Measurements from ENCODE around the gene ATP12A.

ATP12A gene

GRCh38 chr13:24662195-24663088 is 17.8 kb upstream of the ATP12A start:
- Histone ChIP-seq H3K4me3 (ENCODE audit: low read length, poor library complexity, severe bottlenecking) (no peak overlapping the region), H3K79me2 (ENCODE audit: insufficient read depth, low read length) (no peaks in the 10 kb centered on the region), H3K9me2 (replicated peaks; ENCODE audit: low read depth, low read length) (no peaks in the 10 kb centered on the region), H4K20me1 (ENCODE audit: insufficient read depth, low read length, poor library complexity, severe bottlenecking) (no peaks in the 10 kb centered on the region), H3K36me3 (ENCODE audit: insufficient read depth, low read length) (no peaks in the 10 kb centered on the region), H2AFZ (ENCODE audit: low read length) (no peak overlapping the region; the same call in 1 of the 2 replicates), H3K9ac (ENCODE audit: low read depth, low read length, poor library complexity, severe bottlenecking) (no peak overlapping the region), H3K27me3 (ENCODE audit: insufficient read depth, low read length, poor library complexity, severe bottlenecking) (no peaks in the 10 kb centered on the region), H3K4me1 (ENCODE audit: insufficient read depth, low read length, poor library complexity, severe bottlenecking) (no peaks in the 10 kb centered on the region), H3K4me2 (ENCODE audit: low read depth, low read length, poor library complexity, severe bottlenecking) (no peak overlapping the region), H3F3A (ENCODE audit: low read depth) (no peaks in the 10 kb centered on the region), H3K9me3 (ENCODE audit: insufficient read depth, low read depth, low read length) (no peaks in the 10 kb centered on the region)
- TF ChIP-seq CTCF (conservative IDR thresholded peaks at IDR 0.05; ENCODE audit: low read length) = no peak
- no peak for TF ChIP-seq EZH2phosphoT487 (IDR thresholded peaks at IDR 0.05; ENCODE audit: borderline replicate concordance)

GRCh38 chr13:24663089-24663395 is 17.2 kb upstream of the ATP12A start:
- H3K79me2 ChIP-seq (ENCODE audit: insufficient read depth, low read length) = no peaks in the 10 kb centered on the region
- no peaks in the 10 kb centered on the region for H3F3A ChIP-seq (ENCODE audit: low read depth)
- no peaks in the 10 kb centered on the region for H3K27me3 ChIP-seq (ENCODE audit: insufficient read depth, low read length, poor library complexity, severe bottlenecking)
- no peaks in the 10 kb centered on the region for H3K9me3 ChIP-seq (ENCODE audit: insufficient read depth, low read depth, low read length)
- H3K9me2 ChIP-seq (replicated peaks; ENCODE audit: low read depth, low read length) = no peaks in the 10 kb centered on the region
- no peaks in the 10 kb centered on the region for H3K4me1 ChIP-seq (ENCODE audit: insufficient read depth, low read length, poor library complexity, severe bottlenecking)
- no peak overlapping the region for H3K9ac ChIP-seq (ENCODE audit: low read depth, low read length, poor library complexity, severe bottlenecking)
- no peak for TF ChIP-seq CTCF (conservative IDR thresholded peaks at IDR 0.05; ENCODE audit: low read length)
- no peak for TF ChIP-seq EZH2phosphoT487 (IDR thresholded peaks at IDR 0.05; ENCODE audit: borderline replicate concordance)
- H2AFZ ChIP-seq (ENCODE audit: low read length) = no peak overlapping the region; the same call in 1 of the 2 replicates
- H3K36me3 ChIP-seq (ENCODE audit: insufficient read depth, low read length) = no peaks in the 10 kb centered on the region
- H4K20me1 ChIP-seq (ENCODE audit: insufficient read depth, low read length, poor library complexity, severe bottlenecking) = no peaks in the 10 kb centered on the region
- H3K4me2 ChIP-seq (ENCODE audit: low read depth, low read length, poor library complexity, severe bottlenecking) = no peak overlapping the region
- no peak overlapping the region for H3K4me3 ChIP-seq (ENCODE audit: low read length, poor library complexity, severe bottlenecking)

- H3K4me3 ChIP-seq (ENCODE audit: low read length, poor library complexity, severe bottlenecking) = no peak overlapping the region
- no peak overlapping the region for H3K4me2 ChIP-seq (ENCODE audit: low read depth, low read length, poor library complexity, severe bottlenecking)
- H3K9me2 ChIP-seq (replicated peaks; ENCODE audit: low read depth, low read length) = no peaks in the 10 kb centered on the region
- no peaks in the 10 kb centered on the region for H3K79me2 ChIP-seq (ENCODE audit: insufficient read depth, low read length)
- no peaks in the 10 kb centered on the region for H3K4me1 ChIP-seq (ENCODE audit: insufficient read depth, low read length, poor library complexity, severe bottlenecking)
- H3K27me3 ChIP-seq (ENCODE audit: insufficient read depth, low read length, poor library complexity, severe bottlenecking) = no peaks in the 10 kb centered on the region
- no peaks in the 10 kb centered on the region for H3K36me3 ChIP-seq (ENCODE audit: insufficient read depth, low read length)
- no peak overlapping the region for H2AFZ ChIP-seq (ENCODE audit: low read length)
- H3K9ac ChIP-seq (ENCODE audit: low read depth, low read length, poor library complexity, severe bottlenecking) = no peak overlapping the region
- no peaks in the 10 kb centered on the region for H3K9me3 ChIP-seq (ENCODE audit: insufficient read depth, low read depth, low read length)
- H3F3A ChIP-seq (ENCODE audit: low read depth) = no peaks in the 10 kb centered on the region
- no peaks in the 10 kb centered on the region for H4K20me1 ChIP-seq (ENCODE audit: insufficient read depth, low read length, poor library complexity, severe bottlenecking)
- TF ChIP-seq EZH2phosphoT487 (IDR thresholded peaks at IDR 0.05; ENCODE audit: borderline replicate concordance) = no peak
- TF ChIP-seq CTCF (conservative IDR thresholded peaks at IDR 0.05; ENCODE audit: low read length) = no peak
Observed at GRCh38 chr13:24663586-24663985, 16.6 kb upstream of the ATP12A start.
